GM12878 (cell line): ENCODE measurements around the gene PNRC1. TPM values are rescaled to one million over a fixed set of nuclear protein-coding genes. Genes with fewer than 3 reads are reported as not detected.
A peak's percentile ranks its signal among the peaks of the same experiment; 100 is the strongest.

Source experiments
- ATAC-seq: fragments of 200-7000 bp; cut with Tn5 transposase; 3 replicates; pipeline ENCODE4 v1.9.1; 2020; ENCODE audit warnings: mild to moderate bottlenecking, moderate library complexity
- BruUV-seq: library from RNA; stranded (reverse); fragments of 400-500 nt; replicated peaks from 2 replicates; lab custom pipeline; 2021; lab: Mats Ljungman, UMichigan
- CTCF ChIA-PET: fragments of 300-600 bp; sonication (Branson Sonifier 250); formaldehyde crosslinking; extraction: SDS; loops from one replicate; lab custom pipeline; 2021; ENCODE audit warnings: inconsistent platforms; lab: Yijun Ruan, JAX
- POLR2A ChIA-PET: fragments of 350-600 bp; formaldehyde crosslinking; extraction: SDS; loops from one replicate; lab custom pipeline; 2021; ENCODE audit warnings: inconsistent platforms; lab: Charles Lee
- RAD21 ChIA-PET: fragments of 300-600 bp; sonication (Branson Sonifier 250); formaldehyde crosslinking; loops from one replicate; lab custom pipeline; 2023; ENCODE audit warnings: antibody characterized with exemption; ENCODE audit not compliant: unreplicated experiment; lab: Charles Lee
- SMC1A ChIA-PET: fragments of 300-600 bp; sonication (Branson Sonifier 250); formaldehyde crosslinking; loops from one replicate; lab custom pipeline; 2023; ENCODE audit not compliant: unreplicated experiment, uncharacterized antibody; lab: Charles Lee
- DNase-seq: peaks from one replicate; pipeline ENCODE4 v3.0.0-alpha.2; 2011; ENCODE audit warnings: low read depth, low spot score
- FAIRE-seq: peaks from 3 replicates; lab custom pipeline; 2011; peaks lifted over from hg19 to GRCh38; lab: Jason Lieb, UNC
- H2AFZ ChIP-seq: 2 replicates; pipeline ENCODE4 v1.6.0; 2011; ENCODE audit warnings: low read depth, low read length, control low read depth; ENCODE audit not compliant: control insufficient read depth
- H3K27ac ChIP-seq: 2 replicates; pipeline ENCODE4 v1.5.1; 2011; ENCODE audit warnings: control low read depth; ENCODE audit not compliant: control insufficient read depth, insufficient read depth
- H3K27me3 ChIP-seq, 2 experiments: replicated peaks in 1 of 2; 2 replicates each; pipeline versions ENCODE4 v1.6.0 to v1.6.1; 2011; ENCODE audit warnings: low read length in 1 of 2; ENCODE audit not compliant: control insufficient read depth in 2 of 2, insufficient read depth in 2 of 2
- H3K36me3 ChIP-seq, 2 experiments: 2 replicates each; pipeline ENCODE4 v1.5.1; 2011; ENCODE audit warnings: low read length in 1 of 2; ENCODE audit not compliant: control insufficient read depth in 2 of 2, insufficient read depth in 2 of 2
- H3K4me1 ChIP-seq: 2 replicates; pipeline ENCODE4 v1.6.1; 2011; ENCODE audit warnings: mild to moderate bottlenecking, low read length, moderate library complexity, mixed read lengths; ENCODE audit not compliant: control insufficient read depth, insufficient read depth
- H3K4me2 ChIP-seq: 2 replicates; pipeline ENCODE4 v1.6.0; 2011; ENCODE audit warnings: control low read depth; ENCODE audit not compliant: control insufficient read depth, insufficient read depth
- H3K4me3 ChIP-seq: fragments of 200-600 bp; sonication (generic); 2 replicates; pipeline ENCODE4 v1.5.1; 2016
- H3K79me2 ChIP-seq: 2 replicates; pipeline ENCODE4 v1.6.0; 2011; ENCODE audit warnings: low read length; ENCODE audit not compliant: control insufficient read depth, insufficient read depth
- H3K9ac ChIP-seq: 2 replicates; pipeline ENCODE4 v1.8.0; 2011; ENCODE audit warnings: low read length, control low read depth, mixed read lengths; ENCODE audit not compliant: control insufficient read depth, insufficient read depth
- H3K9me3 ChIP-seq: replicated peaks from 3 replicates; pipeline ENCODE4 v1.5.1; 2011; ENCODE audit warnings: mild to moderate bottlenecking, low read length; ENCODE audit not compliant: control insufficient read depth, insufficient read depth
- H4K20me1 ChIP-seq: 2 replicates; pipeline ENCODE4 v1.6.0; 2011; ENCODE audit not compliant: control insufficient read depth, insufficient read depth
- SPI1 ChIP-seq: IDR thresholded peaks from 2 replicates; pipeline ENCODE4 v1.6.1; 2011; ENCODE audit warnings: low read depth, mild to moderate bottlenecking, low read length, moderate library complexity, borderline replicate concordance; ENCODE audit not compliant: insufficient read depth
- WGBS: methylation state at CpG from one replicate; pipeline ENCODE4 v1.1.6; 2016; ENCODE audit warnings: low lambda C conversion rate; ENCODE audit not compliant: insufficient replicate concordance, insufficient coverage; ENCODE audit errors: missing lambda C conversion rate; 5-methylcytosine and 5-hydroxymethylcytosine counted together
- in situ Hi-C: fragments of 300-500 bp; cut with MboI; formaldehyde crosslinking; loops from 9 replicates; pipeline ENCODE4 v1.14.3; 2018; ENCODE audit warnings: mixed read lengths
- intact Hi-C: fragments of 100-400 bp; cut with micrococcal nuclease; formaldehyde crosslinking; loops from one replicate; pipeline ENCODE4 v1.14.2; 2022; ENCODE audit not compliant: unreplicated experiment
- polyA plus RNA-seq, 11 experiments: library from polyadenylated mRNA; depleted of rRNA in 4 of 11; unstranded in 6 of 11; stranded (reverse) in 5 of 11; fragments of >200 nt; fragmentation: Nextera tagmentation in 4 of 11; fragmentation: Illumina TruSeq in 1 of 11; extraction: Ambion mirVana in 4 of 11; extraction: Trizol in 1 of 11; gene quantifications; 1 replicate in 1 of 11; 2 replicates in 10 of 11; pipeline versions ENCODE4 v1.2.1 to v1.2.3, GENCODE V29; 2011 to 2016; ENCODE audit warnings: inconsistent platforms in 2 of 11, missing spikeins in 2 of 11, low read depth in 1 of 11
- total RNA-seq, 4 experiments: library from RNA; depleted of rRNA in 3 of 4; stranded (reverse); fragments of >200 nt in 3 of 4; fragmentation: Illumina TruSeq in 1 of 4; extraction: Trizol in 1 of 4; gene quantifications; 2 replicates each; pipeline versions ENCODE4 v1.2.1 to v1.2.3, GENCODE V29; 2013 to 2021
- TF ChIP-seq, protein P1 (sequence below): fragments of 450-650 bp; IDR thresholded peaks from 2 replicates; pipeline ENCODE4 v1.6.1; 2017; ENCODE audit warnings: mild to moderate bottlenecking, moderate library complexity

PNRC1 gene
- total and polyA plus RNA-seq, 10 of the 15 experiments (the other 5 are each of a cell fraction or from before 2014, with no cell fraction given) = 7.6 to 66.0 (median 33.1) TPM

DNA sequence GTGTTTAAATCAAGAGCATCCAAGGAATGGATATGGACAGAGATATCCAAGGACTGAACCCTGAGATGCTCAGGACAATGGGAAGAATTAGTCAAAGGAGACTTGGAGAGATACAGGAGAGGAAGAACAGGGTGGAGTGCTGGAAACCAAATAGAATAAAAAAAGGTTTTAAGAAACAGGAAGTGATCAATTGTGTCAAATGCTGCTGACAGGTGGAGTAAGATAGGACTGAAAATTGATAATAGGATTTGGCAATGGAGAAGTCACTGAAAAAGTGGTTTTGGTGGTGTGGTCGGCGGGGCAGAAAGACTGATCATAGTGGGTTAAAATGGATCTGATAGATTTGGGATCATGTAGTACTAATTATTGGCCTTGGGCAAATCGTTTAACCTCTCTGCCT is 37.9 kb upstream of the PNRC1 start:
- BruUV-seq = no TSS peak
- intact Hi-C loops (no loop called here), in situ Hi-C loops (no loop called here)
- WGBS = 26% methylated on average over 3 of the region's 3 CpGs
- no peaks in the 10 kb centered on the region for H3K27me3 ChIP-seq
- no peak for ATAC-seq
- TF ChIP-seq, protein P1, sequence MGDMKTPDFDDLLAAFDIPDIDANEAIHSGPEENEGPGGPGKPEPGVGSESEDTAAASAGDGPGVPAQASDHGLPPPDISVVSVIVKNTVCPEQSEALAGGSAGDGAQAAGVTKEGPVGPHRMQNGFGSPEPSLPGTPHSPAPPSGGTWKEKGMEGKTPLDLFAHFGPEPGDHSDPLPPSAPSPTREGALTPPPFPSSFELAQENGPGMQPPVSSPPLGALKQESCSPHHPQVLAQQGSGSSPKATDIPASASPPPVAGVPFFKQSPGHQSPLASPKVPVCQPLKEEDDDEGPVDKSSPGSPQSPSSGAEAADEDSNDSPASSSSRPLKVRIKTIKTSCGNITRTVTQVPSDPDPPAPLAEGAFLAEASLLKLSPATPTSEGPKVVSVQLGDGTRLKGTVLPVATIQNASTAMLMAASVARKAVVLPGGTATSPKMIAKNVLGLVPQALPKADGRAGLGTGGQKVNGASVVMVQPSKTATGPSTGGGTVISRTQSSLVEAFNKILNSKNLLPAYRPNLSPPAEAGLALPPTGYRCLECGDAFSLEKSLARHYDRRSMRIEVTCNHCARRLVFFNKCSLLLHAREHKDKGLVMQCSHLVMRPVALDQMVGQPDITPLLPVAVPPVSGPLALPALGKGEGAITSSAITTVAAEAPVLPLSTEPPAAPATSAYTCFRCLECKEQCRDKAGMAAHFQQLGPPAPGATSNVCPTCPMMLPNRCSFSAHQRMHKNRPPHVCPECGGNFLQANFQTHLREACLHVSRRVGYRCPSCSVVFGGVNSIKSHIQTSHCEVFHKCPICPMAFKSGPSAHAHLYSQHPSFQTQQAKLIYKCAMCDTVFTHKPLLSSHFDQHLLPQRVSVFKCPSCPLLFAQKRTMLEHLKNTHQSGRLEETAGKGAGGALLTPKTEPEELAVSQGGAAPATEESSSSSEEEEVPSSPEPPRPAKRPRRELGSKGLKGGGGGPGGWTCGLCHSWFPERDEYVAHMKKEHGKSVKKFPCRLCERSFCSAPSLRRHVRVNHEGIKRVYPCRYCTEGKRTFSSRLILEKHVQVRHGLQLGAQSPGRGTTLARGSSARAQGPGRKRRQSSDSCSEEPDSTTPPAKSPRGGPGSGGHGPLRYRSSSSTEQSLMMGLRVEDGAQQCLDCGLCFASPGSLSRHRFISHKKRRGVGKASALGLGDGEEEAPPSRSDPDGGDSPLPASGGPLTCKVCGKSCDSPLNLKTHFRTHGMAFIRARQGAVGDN = no peak
- TF ChIP-seq SPI1 = peak; percentile 69; the same call in 1 of the 2 replicates
- H3K9me3 ChIP-seq = no peaks in the 10 kb centered on the region; the same call in 2 of the 3 replicates
- no peak overlapping the region for H3K4me3 ChIP-seq
- SMC1A ChIA-PET = no interaction called here
- no peaks in the 10 kb centered on the region for H3K79me2 ChIP-seq
- CTCF ChIA-PET = no interaction called here
- H2AFZ ChIP-seq = no peak overlapping the region
- RAD21 ChIA-PET = no interaction called here
- no peak overlapping the region for H3K9ac ChIP-seq
- H3K4me1 ChIP-seq = peaks cover 5% of the 10 kb centered on the region; the same call in 1 of the 2 replicates
- no peak overlapping the region for H3K4me2 ChIP-seq
- no peak overlapping the region for H3K27ac ChIP-seq
- no peak for FAIRE-seq
- no peak for DNase-seq
- no peaks in the 10 kb centered on the region for H4K20me1 ChIP-seq
- H3K36me3 ChIP-seq = no peaks in the 10 kb centered on the region
- POLR2A ChIA-PET = no interaction called here
